B cell (primary cell): ENCODE data around the gene PEA15. TPM values are rescaled to one million over a fixed set of nuclear protein-coding genes. Genes with fewer than 3 reads are reported as not detected.

Experiments used
- ATAC-seq: fragments of 200-7000 bp; cut with Tn5 transposase; one replicate; pipeline ENCODE4 v1.10.0; 2021; ENCODE audit warnings: low read depth, mild to moderate bottlenecking, moderate number of reproducible peaks, moderate library complexity
- CTCF ChIA-PET: fragments of 350-600 bp; sonication (Branson Sonifier 250); formaldehyde crosslinking; loops from one replicate; lab custom pipeline; 2021; ENCODE audit warnings: antibody characterized with exemption, inconsistent platforms; lab: Charles Lee
- POLR2A ChIA-PET: fragments of 350-600 bp; sonication (Branson Sonifier 250); formaldehyde crosslinking; loops from one replicate; lab custom pipeline; 2021; ENCODE audit warnings: antibody characterized with exemption; lab: Charles Lee
- DNase-seq: peaks from one replicate; pipeline ENCODE4 v3.0.0; 2013
- H2AFZ ChIP-seq: 2 replicates; pipeline ENCODE4 v1.6.1; 2012; ENCODE audit warnings: mild to moderate bottlenecking, low read depth, low read length; ENCODE audit not compliant: insufficient read depth, poor library complexity, severe bottlenecking
- H3K27ac ChIP-seq, 2 donors: 1 replicate in 1 of 2; 2 replicates in 1 of 2; pipeline ENCODE4 v1.5.1; 2012 to 2013; ENCODE audit warnings: low read length in 2 of 2, mild to moderate bottlenecking in 2 of 2, moderate library complexity in 1 of 2
- H3K27me3 ChIP-seq, 4 experiments: fragments of 200-600 bp in 1 of 4; sonication (generic) in 1 of 4; replicated peaks in 1 of 4; 1 replicate in 2 of 4; 2 replicates in 2 of 4; pipeline versions ENCODE4 v1.6.1 to v1.7.0; 2013 to 2016; ENCODE audit warnings: low read length in 3 of 4, mild to moderate bottlenecking in 2 of 4, mixed read lengths in 1 of 4, moderate library complexity in 1 of 4; ENCODE audit not compliant: insufficient read depth in 4 of 4, control insufficient read depth in 3 of 4; ENCODE audit errors: control extremely low read depth in 1 of 4
- H3K36me3 ChIP-seq, 2 experiments: replicated peaks in 1 of 2; 1 replicate in 1 of 2; 2 replicates in 1 of 2; pipeline versions ENCODE4 v1.6.1 to v1.7.1; 2013; ENCODE audit warnings: low read length in 1 of 2; ENCODE audit not compliant: insufficient read depth in 2 of 2, control insufficient read depth in 1 of 2; ENCODE audit errors: control extremely low read depth in 1 of 2, extremely low read depth in 1 of 2
- H3K4me1 ChIP-seq, 2 donors: fragments of 200-600 bp in 1 of 2; sonication (generic) in 1 of 2; 1 replicate in 1 of 2; 2 replicates in 1 of 2; pipeline versions ENCODE4 v1.5.1 to v1.6.1; 2013 to 2017; ENCODE audit warnings: low read length in 2 of 2; ENCODE audit not compliant: control insufficient read depth in 2 of 2, insufficient read depth in 2 of 2
- H3K4me2 ChIP-seq: replicated peaks from 2 replicates; pipeline ENCODE3; 2012; ENCODE audit warnings: mild to moderate bottlenecking, low read depth, low read length; ENCODE audit not compliant: poor library complexity, severe bottlenecking
- H3K4me3 ChIP-seq, 5 experiments: fragments of 200-600 bp in 1 of 5; sonication (generic) in 1 of 5; 1 replicate in 3 of 5; 2 replicates in 2 of 5; pipeline versions ENCODE4 v1.5.1 to v1.7.0; 2011 to 2016; ENCODE audit warnings: low read length in 4 of 5, mild to moderate bottlenecking in 4 of 5, low read depth in 2 of 5, control low read depth in 1 of 5, moderate library complexity in 1 of 5; ENCODE audit not compliant: insufficient read depth in 1 of 5; ENCODE audit errors: control extremely low read depth in 1 of 5, extremely low read depth in 1 of 5
- H3K79me2 ChIP-seq: fragments of 200-600 bp; sonication (generic); one replicate; pipeline ENCODE4 v1.6.0; 2016; ENCODE audit warnings: low read length; ENCODE audit not compliant: control insufficient read depth, insufficient read depth
- H3K9ac ChIP-seq: fragments of 200-600 bp; sonication (generic); 2 replicates; pipeline ENCODE4 v1.6.1; 2017; ENCODE audit warnings: mild to moderate bottlenecking, low read length, moderate library complexity
- H3K9me3 ChIP-seq, 3 donors: one replicate each; pipeline versions ENCODE4 v1.6.1 to v1.7.1; 2013; ENCODE audit warnings: low read length in 2 of 3; ENCODE audit not compliant: control insufficient read depth in 2 of 3, insufficient read depth in 1 of 3; ENCODE audit errors: control extremely low read depth in 1 of 3
- H4K20me1 ChIP-seq: 2 replicates; pipeline ENCODE4 v1.6.0; 2012; ENCODE audit warnings: mild to moderate bottlenecking, low read length; ENCODE audit not compliant: insufficient read depth, control insufficient read depth, poor library complexity, severe bottlenecking
- H3K27ac Mint-ChIP-seq: one replicate; pipeline ENCODE4 v1.8.0; 2021; ENCODE audit warnings: mixed read lengths
- H3K27me3 Mint-ChIP-seq: one replicate; pipeline ENCODE4 v1.8.0; 2021; ENCODE audit warnings: mixed read lengths
- H3K4me1 Mint-ChIP-seq: one replicate; pipeline ENCODE4 v1.8.0; 2021; ENCODE audit warnings: mixed read lengths
- H3K4me3 Mint-ChIP-seq: one replicate; pipeline ENCODE4 v1.8.0; 2021; ENCODE audit warnings: mixed read lengths
- H3K9me3 Mint-ChIP-seq: one replicate; pipeline ENCODE4 v1.8.0; 2022; ENCODE audit warnings: mixed read lengths; ENCODE audit not compliant: insufficient read depth
- EZH2 ChIP-seq: IDR thresholded peaks from 2 replicates; pipeline ENCODE4 v1.6.1; 2012; ENCODE audit warnings: borderline replicate concordance, low read depth, mild to moderate bottlenecking, moderate library complexity, low read length; ENCODE audit not compliant: insufficient read depth, poor library complexity, severe bottlenecking
- WGBS: methylation state at CpG from one replicate; pipeline ENCODE4 v1.1.5; 2013; ENCODE audit warnings: missing lambda C conversion rate; ENCODE audit not compliant: insufficient coverage; 5-methylcytosine and 5-hydroxymethylcytosine counted together
- intact Hi-C: fragments of 100-400 bp; cut with micrococcal nuclease; formaldehyde crosslinking; loops from one replicate; pipeline ENCODE4 v1.10.0; 2022
- polyA plus RNA-seq: library from polyadenylated mRNA; depleted of rRNA; stranded (reverse); fragments of >200 nt; gene quantifications from 2 replicates; pipeline ENCODE4 v1.2.3, GENCODE V29; 2012
- total RNA-seq, 2 donors: library from RNA; stranded (reverse); fragments of 120-200 nt in 1 of 2; gene quantifications; 1 replicate in 1 of 2; 2 replicates in 1 of 2; pipeline versions ENCODE4 v1.2.3 to v1.2.4, GENCODE V29; 2013 to 2022
- TF ChIP-seq, protein P1 (sequence below): fragments of 200-600 bp; IDR thresholded peaks from one replicate; pipeline ENCODE4 v1.8.0; 2022; ENCODE audit warnings: antibody characterized with exemption, mild to moderate bottlenecking

The PEA15 gene
- total and polyA plus RNA-seq, 2 donors (not counting 1 experiment from before 2014, with no cell fraction given): 81.7 to 91.4 TPM

DNA sequence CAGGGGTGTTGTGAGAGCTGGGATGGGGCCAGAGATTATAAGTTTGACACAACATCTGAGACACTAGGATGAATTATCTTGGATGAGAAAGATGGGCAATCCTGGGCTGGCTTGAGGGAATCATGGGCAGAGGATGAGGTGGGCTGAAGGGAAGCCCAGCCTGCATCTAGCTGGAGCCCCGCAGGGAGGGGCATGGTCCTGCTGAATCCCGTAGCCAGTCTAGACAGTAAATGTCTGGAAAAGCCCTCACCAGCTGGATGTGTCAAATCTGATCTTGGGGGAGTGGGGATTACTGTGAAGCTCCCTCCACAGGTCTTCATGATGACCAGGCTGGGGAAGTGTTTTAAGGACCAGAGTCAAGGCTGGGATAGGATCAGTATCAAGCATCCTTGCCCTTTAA is 18.5 kb upstream of the PEA15 start:
- Mint-ChIP-seq H3K4me1 (no peaks in the 10 kb centered on the region), H3K9me3 (no peaks in the 10 kb centered on the region), H3K4me3 (no peak overlapping the region), H3K27me3 (peaks cover 15% of the 10 kb centered on the region), H3K27ac (no peak overlapping the region)
- Histone ChIP-seq H3K36me3 (no peaks in the 10 kb centered on the region), H3K9me3 (no peaks in the 10 kb centered on the region), H3K27me3 (no peaks in the 10 kb centered on the region), H3K27ac (no peak overlapping the region), H4K20me1 (no peaks in the 10 kb centered on the region), H2AFZ (no peak overlapping the region), H3K79me2 (no peaks in the 10 kb centered on the region), H3K4me1 (no peaks in the 10 kb centered on the region), H3K4me3 (no peak overlapping the region), H3K4me2 (no peak overlapping the region), H3K9ac (no peak overlapping the region)
- ChIA-PET CTCF (interaction anchor here (1.2 to 7.6 kb wide), 4 partner anchors 33 to 105 kb away, joined by 3 to 160 read pairs (median 4); no protein-coding TSS in a partner anchor), POLR2A (no interaction called here)
- TF ChIP-seq, protein P1, sequence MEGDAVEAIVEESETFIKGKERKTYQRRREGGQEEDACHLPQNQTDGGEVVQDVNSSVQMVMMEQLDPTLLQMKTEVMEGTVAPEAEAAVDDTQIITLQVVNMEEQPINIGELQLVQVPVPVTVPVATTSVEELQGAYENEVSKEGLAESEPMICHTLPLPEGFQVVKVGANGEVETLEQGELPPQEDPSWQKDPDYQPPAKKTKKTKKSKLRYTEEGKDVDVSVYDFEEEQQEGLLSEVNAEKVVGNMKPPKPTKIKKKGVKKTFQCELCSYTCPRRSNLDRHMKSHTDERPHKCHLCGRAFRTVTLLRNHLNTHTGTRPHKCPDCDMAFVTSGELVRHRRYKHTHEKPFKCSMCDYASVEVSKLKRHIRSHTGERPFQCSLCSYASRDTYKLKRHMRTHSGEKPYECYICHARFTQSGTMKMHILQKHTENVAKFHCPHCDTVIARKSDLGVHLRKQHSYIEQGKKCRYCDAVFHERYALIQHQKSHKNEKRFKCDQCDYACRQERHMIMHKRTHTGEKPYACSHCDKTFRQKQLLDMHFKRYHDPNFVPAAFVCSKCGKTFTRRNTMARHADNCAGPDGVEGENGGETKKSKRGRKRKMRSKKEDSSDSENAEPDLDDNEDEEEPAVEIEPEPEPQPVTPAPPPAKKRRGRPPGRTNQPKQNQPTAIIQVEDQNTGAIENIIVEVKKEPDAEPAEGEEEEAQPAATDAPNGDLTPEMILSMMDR: no peak
- intact Hi-C loops: no loop called here
- WGBS: 93% methylated on average over 2 of the region's 2 CpGs
- no peak for DNase-seq
- ATAC-seq: no peak

DNA sequence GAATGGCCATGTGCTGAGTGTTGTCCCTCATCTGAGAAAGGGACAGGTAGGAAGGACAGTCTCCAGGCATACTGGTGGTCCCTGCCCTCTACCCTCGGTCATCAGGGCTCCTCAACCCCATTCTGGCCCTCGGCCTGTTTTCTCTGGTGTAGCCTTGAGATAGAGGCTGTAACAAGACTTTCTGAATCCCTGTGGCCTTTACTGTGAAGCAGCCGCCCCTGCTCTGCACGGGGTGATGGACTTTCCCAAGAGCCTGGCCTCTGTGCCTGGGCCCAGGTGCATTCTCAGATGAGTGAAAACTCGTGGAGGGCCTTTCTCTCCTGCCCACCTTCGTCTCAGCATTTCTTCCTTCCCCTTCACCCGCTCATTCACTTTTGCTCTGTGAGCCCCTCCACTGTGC is 17.8 kb upstream of the PEA15 start:
- Histone ChIP-seq H3K27ac (no peak overlapping the region), H4K20me1 (no peaks in the 10 kb centered on the region), H3K4me1 (no peaks in the 10 kb centered on the region), H3K4me2 (no peak overlapping the region), H3K27me3 (no peaks in the 10 kb centered on the region), H3K79me2 (no peaks in the 10 kb centered on the region), H3K4me3 (no peak overlapping the region), H3K36me3 (no peaks in the 10 kb centered on the region), H3K9ac (no peak overlapping the region), H3K9me3 (no peaks in the 10 kb centered on the region), H2AFZ (no peak overlapping the region)
- no peak overlapping the region for H3K4me3 Mint-ChIP-seq
- intact Hi-C loops: no loop called here
- CTCF ChIA-PET: interaction anchor here (1.2 to 7.6 kb wide), 4 partner anchors 32 to 104 kb away, joined by 3 to 160 read pairs (median 4); no protein-coding TSS in a partner anchor
- H3K9me3 Mint-ChIP-seq: no peaks in the 10 kb centered on the region
- POLR2A ChIA-PET: no interaction called here
- TF ChIP-seq, protein P1: no peak
- no peak for TF ChIP-seq EZH2
- H3K27ac Mint-ChIP-seq: no peak overlapping the region
- no peak for DNase-seq
- peaks cover 9% of the 10 kb centered on the region for H3K27me3 Mint-ChIP-seq
- no peak for ATAC-seq
- no peaks in the 10 kb centered on the region for H3K4me1 Mint-ChIP-seq
- WGBS: 82% methylated on average over 5 of the region's 7 CpGs
